KMS-11 (cell line): ENCODE results near the gene PEMT.

Experiments
- H2AFZ ChIP-seq: fragments of 200-600 bp; sonication (generic); 2 replicates; pipeline ENCODE4 v1.6.1; 2016; ENCODE audit warnings: antibody characterized with exemption, mixed run types, low read depth
- H3K27ac ChIP-seq: fragments of 200-600 bp; sonication (generic); 2 replicates; pipeline ENCODE4 v1.6.1; 2016; ENCODE audit warnings: mild to moderate bottlenecking, mixed run types
- H3K27me3 ChIP-seq: fragments of 200-600 bp; sonication (generic); 2 replicates; pipeline ENCODE4 v1.6.1; 2017; ENCODE audit warnings: mild to moderate bottlenecking, low read depth, mixed run types, moderate library complexity; ENCODE audit not compliant: insufficient read depth
- H3K36me3 ChIP-seq: fragments of 200-600 bp; sonication (generic); 2 replicates; pipeline ENCODE4 v1.6.1; 2017; ENCODE audit warnings: mild to moderate bottlenecking, mixed run types; ENCODE audit not compliant: insufficient read depth
- H3K4me1 ChIP-seq: fragments of 200-600 bp; sonication (generic); 2 replicates; pipeline ENCODE4 v1.6.1; 2016; ENCODE audit warnings: mild to moderate bottlenecking, low read depth, mixed run types; ENCODE audit not compliant: poor library complexity, severe bottlenecking
- H3K4me2 ChIP-seq: fragments of 200-600 bp; sonication (generic); 2 replicates; pipeline ENCODE4 v1.7.0; 2016; ENCODE audit warnings: mild to moderate bottlenecking, mixed run types
- H3K4me3 ChIP-seq: fragments of 200-600 bp; sonication (generic); IDR thresholded peaks from 2 replicates; pipeline ENCODE4 v1.6.1; 2017; ENCODE audit warnings: low read depth, low read length, mixed read lengths; ENCODE audit not compliant: insufficient read depth
- H3K79me2 ChIP-seq: fragments of 200-600 bp; sonication (generic); 2 replicates; pipeline ENCODE4 v1.6.1; 2016; ENCODE audit warnings: low read depth, mixed run types; ENCODE audit not compliant: insufficient read depth
- H3K9ac ChIP-seq: fragments of 200-600 bp; sonication (generic); 2 replicates; pipeline ENCODE4 v1.6.1; 2016; ENCODE audit warnings: mild to moderate bottlenecking, mixed run types
- H4K20me1 ChIP-seq: fragments of 200-600 bp; sonication (generic); 2 replicates; pipeline ENCODE4 v1.6.1; 2016; ENCODE audit warnings: mild to moderate bottlenecking, mixed run types; ENCODE audit not compliant: insufficient read depth
- CTCF ChIP-seq: fragments of 200-600 bp; sonication (generic); conservative IDR thresholded peaks from 2 replicates; pipeline ENCODE4 v1.6.1; 2017; ENCODE audit warnings: low read depth, mild to moderate bottlenecking, antibody characterized with exemption, low read length, moderate library complexity, mixed read lengths

PEMT gene

DNA sequence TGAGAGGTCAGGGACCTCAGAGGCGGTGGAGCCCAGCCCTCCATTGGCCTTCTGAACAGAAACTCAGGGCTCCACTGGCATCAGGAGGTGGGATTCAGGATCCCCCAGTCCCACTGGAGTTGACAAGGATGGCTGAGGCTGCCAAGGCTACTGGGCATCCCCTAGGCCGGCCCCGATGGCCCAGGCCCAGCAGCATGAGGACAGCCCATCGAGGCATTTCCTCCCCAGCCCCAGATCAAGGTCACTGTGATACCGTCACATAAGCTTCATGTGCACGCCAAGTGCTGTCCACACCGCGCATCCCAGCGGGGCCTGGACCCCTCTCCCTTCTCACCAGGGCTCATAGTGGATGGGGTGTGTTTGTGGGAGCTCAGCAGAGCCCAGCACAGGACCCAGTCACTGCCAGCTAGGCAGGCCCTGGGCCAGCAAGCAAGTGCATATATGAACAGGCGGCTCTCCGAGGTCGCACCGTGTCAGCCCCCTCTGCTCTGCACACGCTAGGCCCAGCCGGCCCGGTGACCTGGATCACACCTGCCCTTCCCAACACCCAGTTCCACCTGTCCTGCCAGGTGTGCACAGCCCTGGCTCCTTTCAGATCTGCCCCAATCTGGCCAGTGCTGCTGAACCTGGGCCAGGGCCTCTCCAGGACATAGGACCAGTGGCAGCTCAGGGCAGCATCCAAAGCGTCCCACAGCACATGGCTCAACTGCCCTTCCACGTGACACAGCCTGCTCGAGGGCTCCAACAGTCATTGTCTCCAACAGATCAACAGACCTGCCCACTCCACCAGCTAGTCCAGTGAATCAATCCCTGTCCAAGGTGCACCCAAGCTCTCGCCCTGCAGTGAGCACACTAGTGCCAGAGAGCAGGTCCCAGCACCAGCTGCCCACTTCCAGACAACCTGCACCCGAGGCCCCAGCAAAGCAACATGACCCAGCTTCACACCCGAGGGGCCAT, 62.5 kb downstream of the PEMT start:
- Histone ChIP-seq H3K4me1 (no peaks in the 10 kb centered on the region), H4K20me1 (no peaks in the 10 kb centered on the region), H3K27ac (no peak overlapping the region), H3K4me2 (no peak overlapping the region), H2AFZ (no peak overlapping the region), H3K9ac (no peak overlapping the region), H3K27me3 (no peaks in the 10 kb centered on the region), H3K36me3 (no peaks in the 10 kb centered on the region), H3K4me3 (no peak overlapping the region), H3K79me2 (no peaks in the 10 kb centered on the region)
- no peak for TF ChIP-seq CTCF

DNA sequence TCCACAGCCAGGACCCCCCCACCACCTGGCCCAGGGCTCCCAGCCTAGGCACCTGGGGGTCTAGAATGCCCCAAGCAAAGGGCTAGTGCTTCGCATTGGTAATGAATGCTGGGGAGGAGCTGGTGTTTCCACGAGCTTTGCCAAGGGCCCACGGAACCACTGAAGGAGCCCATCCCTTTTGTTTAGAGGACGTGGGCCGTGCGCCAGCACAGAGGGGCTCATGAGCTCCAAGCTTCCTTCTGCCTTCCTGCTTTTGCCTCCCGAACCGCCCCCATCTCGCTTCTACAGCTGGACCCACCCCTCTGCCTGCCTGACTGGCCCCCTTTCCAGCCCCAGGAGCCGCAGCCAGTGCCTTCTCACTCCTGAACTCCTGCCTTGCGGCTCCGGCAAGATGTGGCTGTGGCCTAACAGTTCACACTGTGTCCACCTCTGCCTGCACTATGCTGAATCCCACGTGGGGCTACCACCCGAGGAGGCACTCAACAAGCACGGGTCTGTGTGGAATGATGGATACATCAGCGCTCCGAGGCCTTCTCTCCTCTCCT, 63.5 kb downstream of the PEMT start:
- H3K36me3 ChIP-seq: no peaks in the 10 kb centered on the region
- no peaks in the 10 kb centered on the region for H3K4me1 ChIP-seq
- H3K4me3 ChIP-seq: no peak overlapping the region
- no peak overlapping the region for H3K27ac ChIP-seq
- H3K9ac ChIP-seq: no peak overlapping the region
- H3K27me3 ChIP-seq: no peaks in the 10 kb centered on the region
- no peak for TF ChIP-seq CTCF
- H3K4me2 ChIP-seq: no peak overlapping the region
- no peak overlapping the region for H2AFZ ChIP-seq
- no peaks in the 10 kb centered on the region for H4K20me1 ChIP-seq
- no peaks in the 10 kb centered on the region for H3K79me2 ChIP-seq

DNA sequence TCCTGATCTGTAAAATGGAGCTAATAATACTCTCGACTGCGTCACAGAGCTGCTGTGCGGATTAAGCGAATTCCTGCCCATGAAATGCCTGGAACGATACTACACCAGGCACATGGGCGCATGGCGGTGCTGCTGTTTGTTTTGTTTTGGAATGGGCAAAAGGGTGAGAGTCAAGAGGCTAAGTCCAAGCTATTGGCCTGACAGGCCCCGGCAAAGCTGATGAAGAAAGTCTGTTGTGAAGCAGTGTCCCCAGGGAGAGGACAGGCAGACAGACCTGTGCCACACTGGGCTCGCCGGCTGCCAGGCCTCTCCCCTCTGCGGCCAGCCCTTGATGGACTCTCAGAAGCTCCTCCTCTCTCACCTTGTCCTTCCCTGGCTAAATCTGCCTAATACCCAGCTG, 64.0 kb downstream of the PEMT start:
- H2AFZ ChIP-seq: no peak overlapping the region
- H3K27me3 ChIP-seq: no peaks in the 10 kb centered on the region
- no peaks in the 10 kb centered on the region for H4K20me1 ChIP-seq
- no peak overlapping the region for H3K4me2 ChIP-seq
- no peak overlapping the region for H3K9ac ChIP-seq
- no peak for TF ChIP-seq CTCF
- H3K79me2 ChIP-seq: no peaks in the 10 kb centered on the region
- no peak overlapping the region for H3K27ac ChIP-seq
- no peaks in the 10 kb centered on the region for H3K36me3 ChIP-seq
- no peak overlapping the region for H3K4me3 ChIP-seq
- H3K4me1 ChIP-seq: no peaks in the 10 kb centered on the region

GRCh38 chr17:17526369-17526768, 65.1 kb downstream of the PEMT start:
- TF ChIP-seq CTCF: no peak
- Histone ChIP-seq H3K4me1 (no peaks in the 10 kb centered on the region), H3K36me3 (no peaks in the 10 kb centered on the region), H3K27ac (no peak overlapping the region), H3K4me3 (no peak overlapping the region), H2AFZ (no peak overlapping the region), H4K20me1 (no peaks in the 10 kb centered on the region), H3K79me2 (no peaks in the 10 kb centered on the region), H3K27me3 (no peaks in the 10 kb centered on the region), H3K4me2 (no peak overlapping the region), H3K9ac (no peak overlapping the region)
